ENCODE results near the gene CD93. TPM values are rescaled to one million over a fixed set of nuclear protein-coding genes. Genes with fewer than 3 reads are reported as not detected.

CD93 gene
- total and polyA plus RNA-seq, 2 of the 8 experiments (the other 6 are each of a cell fraction or from before 2014, with no cell fraction given): under 0.01 to 0.07 TPM

GRCh38 chr20:23069108-23069507, 17.0 kb downstream of the CD93 start:
- FAIRE-seq: no peak
- Histone ChIP-seq H2BK15ac (ENCODE audit: low read length) (no peak overlapping the region), H4K20me1 (replicated peaks in 1 of 2; ENCODE audit: control insufficient read depth in 1 of 2, insufficient read depth in 2 of 2, low read length in 2 of 2) (no peaks in the 10 kb centered on the region), H2BK5ac (ENCODE audit: low read depth, low read length) (no peak overlapping the region), H3K9ac (replicated peaks in 1 of 4; ENCODE audit: extremely low read depth in 1 of 4, low read depth in 3 of 4, low read length in 3 of 4) (no peak overlapping the region), H2BK20ac (ENCODE audit: low read length) (no peak overlapping the region), H2BK12ac (ENCODE audit: low read depth, low read length) (no peak overlapping the region), H3K14ac (ENCODE audit: insufficient read length) (no peak overlapping the region), H3K27me3 (replicated peaks in 1 of 4; ENCODE audit: control insufficient read depth in 3 of 4, extremely low read depth in 1 of 4, insufficient read depth in 3 of 4, low read length in 3 of 4) (no peaks in the 10 kb centered on the region), H3K36me3 (ENCODE audit: control insufficient read depth in 2 of 4, insufficient read depth in 4 of 4, low read length in 3 of 4) (no peaks in the 10 kb centered on the region), H3K27ac (ENCODE audit: low read depth, low read length) (no peak overlapping the region), H3K4me3 (ENCODE audit: extremely low read depth in 1 of 4, insufficient read depth in 2 of 4, low read depth in 3 of 4, low read length in 4 of 4) (no peak overlapping the region), H3K79me2 (ENCODE audit: control insufficient read depth in 1 of 2, insufficient read depth in 2 of 2, low read length in 2 of 2) (no peaks in the 10 kb centered on the region), H3K18ac (ENCODE audit: extremely low read depth, low read length) (no peak overlapping the region), H2AK5ac (ENCODE audit: low read depth, low read length) (no peak overlapping the region), H4K91ac (replicated peaks; ENCODE audit: insufficient read length, low read length) (no peak overlapping the region), H3K9me3 (ENCODE audit: insufficient read depth in 2 of 2, low read depth in 1 of 2, low read length in 1 of 2) (no peaks in the 10 kb centered on the region), H2AFZ (ENCODE audit: low read length) (no peak overlapping the region), H3K56ac (replicated peaks; ENCODE audit: insufficient read length, low read depth, low read length) (no peak overlapping the region), H3K4me1 (replicated peaks in 1 of 4; ENCODE audit: control insufficient read depth in 3 of 4, insufficient read depth in 4 of 4, low read length in 3 of 4) (no peaks in the 10 kb centered on the region), H3K23me2 (ENCODE audit: low read depth, low read length) (no peaks in the 10 kb centered on the region), H3K23ac (ENCODE audit: insufficient read length) (no peak overlapping the region), H3K79me1 (ENCODE audit: low read depth, low read length) (no peaks in the 10 kb centered on the region), H3K4ac (replicated peaks; ENCODE audit: insufficient read length, low read depth, low read length) (no peak overlapping the region), H2BK120ac (replicated peaks; ENCODE audit: low read depth, low read length) (no peak overlapping the region), H4K5ac (ENCODE audit: insufficient read length, low read depth, low read length) (no peak overlapping the region), H3K4me2 (ENCODE audit: insufficient read depth in 1 of 2, low read depth in 2 of 2, low read length in 2 of 2) (no peak overlapping the region), H4K8ac (ENCODE audit: extremely low read depth, insufficient read depth, low read length) (no peak overlapping the region)
- TF ChIP-seq SP4 (IDR thresholded peaks at IDR 0.05; ENCODE audit: low read length) (no peak), CHD1 (IDR thresholded peaks at IDR 0.05; ENCODE audit: low read depth, low read length) (no peak), CTCF (IDR thresholded peaks at IDR 0.05; ENCODE audit: control extremely low read depth in 1 of 3, insufficient read depth in 1 of 3, low read depth in 1 of 3, low read length in 3 of 3) (no peak), EGR1 (IDR thresholded peaks at IDR 0.05; ENCODE audit: borderline replicate concordance, low read depth, low read length) (no peak), GABPA (IDR thresholded peaks at IDR 0.05; ENCODE audit: borderline replicate concordance, insufficient read depth, low read length) (no peak), SRF (IDR thresholded peaks at IDR 0.05; ENCODE audit: low read depth, low read length) (no peak), SAP30 (IDR thresholded peaks at IDR 0.05; ENCODE audit: insufficient read depth, insufficient replicate concordance, low read length) (no peak), EP300 (IDR thresholded peaks at IDR 0.05; ENCODE audit: borderline replicate concordance in 1 of 2, low read depth in 2 of 2, low read length in 2 of 2) (no peak), SIN3A (conservative IDR thresholded peaks at IDR 0.05 in 1 of 2, IDR thresholded peaks at IDR 0.05 in 1 of 2; ENCODE audit: low read depth in 1 of 2, low read length in 2 of 2) (no peak), TAF1 (IDR thresholded peaks at IDR 0.05; ENCODE audit: low read depth, low read length) (no peak), SP2 (IDR thresholded peaks at IDR 0.05; ENCODE audit: low read length) (no peak), EZH2 (IDR thresholded peaks at IDR 0.05; ENCODE audit: low read depth, low read length, severe bottlenecking) (no peak)
- 94% methylated on average over 2 of the region's 2 CpGs; no CpG with 5 or more reads in 1 of the 2 experiments for WGBS, 2 experiments (ENCODE audit: extremely low coverage in 1 of 2, insufficient coverage in 1 of 2, insufficient read length in 1 of 2, insufficient replicate concordance in 2 of 2, low coverage in 1 of 2, low lambda C conversion rate in 2 of 2, missing lambda C conversion rate in 1 of 2)
- POLR2A ChIA-PET (ENCODE audit: partially characterized antibody): no interaction called here
- CTCF ChIA-PET (ENCODE audit: partially characterized antibody): interaction anchor here (0.7 to 11.7 kb wide), 2 partner anchors 19 to 270 kb away, joined by 3 to 90 read pairs; partner anchors contain the start of gene THBD
- no peak for DNase-seq (ENCODE audit: low read depth in 1 of 2, low spot score in 2 of 2)

All from H1 (cell line).